GM18517 (cell line): ENCODE data around the gene SMIM33.
"Not testable (repeated sequence)": the region's sequence is repeated elsewhere in the genome, so short reads cannot be mapped to it uniquely, and the experiment has no call there.

Experiments
- ATAC-seq: cut with Tn5 transposase; IDR thresholded peaks from one replicate; pipeline ENCODE4 v1.9.1; 2021; ENCODE audit warnings: mild to moderate bottlenecking, moderate library complexity; ENCODE audit not compliant: unreplicated experiment

SMIM33 gene

DNA sequence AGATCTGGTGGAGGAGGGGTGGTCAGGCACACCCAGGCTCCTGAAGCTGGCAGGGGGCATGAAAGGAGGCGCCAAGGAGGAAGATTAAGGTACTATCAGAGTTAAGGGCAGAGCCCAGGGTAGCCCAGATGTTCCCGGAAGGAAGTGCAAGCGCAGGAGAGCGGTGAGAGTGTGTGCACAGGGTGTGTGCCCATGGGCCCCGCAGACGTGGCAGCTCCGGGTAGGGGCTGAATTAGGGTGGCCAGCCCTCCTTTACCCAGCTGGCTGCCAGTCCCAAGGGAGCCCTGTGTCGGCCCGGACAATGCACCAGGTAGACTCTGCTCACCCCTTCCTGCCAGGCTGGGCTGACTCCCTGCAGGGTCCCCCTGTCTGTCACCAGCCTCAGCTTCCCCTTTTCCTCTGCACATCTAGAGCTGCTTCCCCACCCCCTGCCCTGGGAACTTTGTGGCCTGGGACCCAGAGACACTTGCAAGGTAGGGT is at the start of gene SMIM33:
Gene SMIM33 (plus strand): TSS at position 184 of the 480 bp plus-strand sequence. CDS start 118 bp downstream, at position 302.
- ATAC-seq = no peak

DNA sequence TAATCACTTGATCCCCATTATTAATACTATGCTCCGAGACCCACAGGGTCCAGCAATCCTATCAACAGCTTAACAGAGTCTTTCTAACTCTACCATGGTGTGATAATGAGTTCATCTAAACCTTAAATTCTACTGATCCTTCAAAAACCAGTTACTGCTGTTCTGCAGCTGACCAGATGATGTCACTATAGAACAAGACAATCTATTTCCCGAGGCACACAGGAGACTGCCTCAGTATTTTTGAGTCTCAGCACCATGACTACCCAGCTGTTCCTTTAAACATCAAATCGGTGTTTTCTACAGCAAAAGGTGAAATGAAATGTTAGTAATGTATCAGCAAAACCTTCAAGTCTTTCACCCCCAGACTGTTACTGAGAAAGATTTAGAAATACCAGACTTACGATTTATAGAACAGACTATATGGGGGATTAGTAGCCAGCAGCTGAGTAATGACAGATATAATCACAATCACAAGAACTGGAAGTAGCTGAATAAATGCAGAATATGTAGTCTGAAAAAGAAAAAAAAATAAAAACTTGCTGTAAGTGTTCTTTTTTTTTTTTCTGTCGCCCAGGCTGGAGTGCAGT is 48.4 kb upstream of the SMIM33 start:
- no peak for ATAC-seq

DNA sequence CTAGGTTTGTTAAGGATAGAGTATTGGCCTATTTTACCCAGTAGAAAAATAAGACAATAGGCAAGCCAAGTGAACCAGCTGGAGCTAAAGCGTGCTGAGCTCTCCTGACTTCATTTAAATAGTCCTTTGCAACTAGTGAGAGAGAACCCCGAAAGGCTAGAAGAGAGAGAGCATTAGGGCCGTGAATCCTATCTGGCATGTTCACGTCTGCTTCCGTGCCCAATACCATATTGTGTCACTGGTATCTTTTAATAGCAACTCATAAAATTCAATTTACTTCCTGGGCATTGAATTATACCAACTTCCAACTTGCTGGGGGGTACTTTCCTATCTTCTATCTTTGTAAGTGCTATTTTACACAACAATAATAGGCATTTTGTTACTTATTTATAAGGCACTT is 45.3 kb upstream of the SMIM33 start:
- ATAC-seq = no peak

DNA sequence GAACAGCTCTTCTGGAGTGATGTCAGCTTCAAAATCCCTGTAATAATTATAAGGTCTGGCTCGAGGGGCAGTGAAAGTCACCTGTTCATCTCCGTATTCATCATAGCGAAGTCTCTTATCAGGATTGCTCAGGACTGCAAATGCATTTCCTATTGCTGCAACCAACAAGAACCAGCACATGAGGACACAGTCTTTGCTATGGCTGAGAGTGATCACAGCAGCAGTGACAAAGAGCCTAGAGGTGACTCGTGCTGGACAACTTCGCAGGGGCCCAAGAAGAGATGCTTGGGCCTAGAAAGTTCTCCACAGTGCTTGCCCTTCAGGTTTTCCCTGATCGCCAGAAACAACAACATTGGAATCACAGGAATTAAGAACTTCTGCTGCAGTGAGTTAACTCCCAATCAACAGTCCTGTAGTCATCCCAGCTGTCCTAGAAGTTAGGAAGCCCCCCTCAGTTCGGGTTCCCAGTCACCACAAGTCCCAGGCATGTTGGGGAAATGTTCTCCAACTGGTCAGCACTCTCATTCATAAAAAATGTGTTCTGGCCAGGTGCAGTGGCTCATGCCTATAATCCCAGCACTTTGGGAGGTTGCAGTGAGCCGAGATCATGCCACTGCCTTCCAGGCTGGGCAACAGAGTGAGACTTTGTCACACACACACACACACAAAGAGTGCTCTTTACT is 44.5 kb upstream of the SMIM33 start:
- no peak for ATAC-seq

DNA sequence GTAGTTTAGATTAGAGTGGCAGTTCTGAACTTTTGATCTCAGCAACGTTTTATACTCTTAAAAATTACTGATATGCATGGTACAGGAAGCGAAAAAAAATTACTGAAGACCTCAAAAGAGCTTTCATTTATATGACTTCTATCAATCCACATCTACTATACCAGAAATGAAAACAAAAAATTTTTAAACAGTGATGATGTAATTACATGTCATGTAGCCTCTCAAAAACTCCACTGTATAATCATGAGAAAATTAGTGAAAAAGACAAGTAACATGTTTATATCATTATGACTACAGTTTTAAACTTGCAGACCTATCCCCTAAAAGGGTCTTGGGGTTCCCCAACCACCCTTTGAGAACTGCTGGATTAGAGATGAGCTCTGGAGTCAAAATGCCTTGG is 40.8 kb upstream of the SMIM33 start:
- ATAC-seq = no peak

DNA sequence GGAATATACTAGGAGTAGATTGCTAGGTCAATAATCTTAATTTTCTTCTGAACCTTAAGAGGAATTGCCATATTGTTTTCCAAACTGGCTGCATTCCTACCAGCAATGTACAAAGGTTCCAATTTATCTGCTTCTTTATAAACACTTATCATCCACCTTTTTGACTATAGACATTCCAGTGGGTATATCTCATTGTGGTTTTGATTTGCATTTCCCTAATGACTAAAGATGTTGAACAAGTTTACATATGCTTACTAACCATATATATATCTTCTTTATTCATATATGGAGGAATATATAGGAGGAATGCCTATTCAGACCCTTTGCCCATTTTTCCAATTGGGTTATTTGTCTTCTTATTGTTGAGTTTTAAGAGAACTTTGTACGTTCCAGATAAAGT is 39.1 kb upstream of the SMIM33 start:
- no peak for ATAC-seq

DNA sequence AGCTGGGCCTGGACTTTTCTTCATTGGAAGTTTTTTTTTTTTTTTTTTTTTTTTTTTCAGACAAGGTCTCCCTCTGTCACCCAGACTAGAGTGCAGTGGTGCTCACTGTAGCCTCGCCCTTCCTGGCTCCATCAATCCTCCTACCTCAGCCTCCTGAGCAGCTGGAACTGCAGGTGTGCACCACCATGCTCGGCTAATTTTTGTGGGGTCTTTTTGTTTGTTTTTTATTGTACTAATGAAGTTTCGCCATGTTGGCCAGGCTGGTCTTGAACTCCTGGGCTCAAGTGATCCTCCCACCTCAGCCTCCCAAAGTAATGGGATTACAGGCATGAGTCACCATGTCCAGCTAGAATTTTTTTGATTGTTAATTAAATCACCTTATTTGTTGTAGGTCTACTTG is 35.1 kb upstream of the SMIM33 start:
- ATAC-seq = no peak

DNA sequence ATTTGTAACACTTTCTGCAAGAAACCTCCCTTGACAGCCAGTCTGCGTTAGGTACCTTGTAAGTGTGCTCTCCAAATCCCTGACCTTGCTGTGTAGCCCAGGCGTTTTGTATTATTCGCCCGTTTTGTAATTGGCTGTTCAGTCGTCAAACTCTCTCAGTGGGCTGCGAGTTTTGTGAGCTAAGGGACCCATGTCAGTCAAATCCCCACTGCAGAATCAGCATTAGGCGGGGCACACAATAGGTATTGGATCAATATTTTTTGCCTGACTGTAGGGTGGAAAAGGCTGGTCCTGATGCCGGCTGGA is 32.1 kb upstream of the SMIM33 start:
- no peak for ATAC-seq

DNA sequence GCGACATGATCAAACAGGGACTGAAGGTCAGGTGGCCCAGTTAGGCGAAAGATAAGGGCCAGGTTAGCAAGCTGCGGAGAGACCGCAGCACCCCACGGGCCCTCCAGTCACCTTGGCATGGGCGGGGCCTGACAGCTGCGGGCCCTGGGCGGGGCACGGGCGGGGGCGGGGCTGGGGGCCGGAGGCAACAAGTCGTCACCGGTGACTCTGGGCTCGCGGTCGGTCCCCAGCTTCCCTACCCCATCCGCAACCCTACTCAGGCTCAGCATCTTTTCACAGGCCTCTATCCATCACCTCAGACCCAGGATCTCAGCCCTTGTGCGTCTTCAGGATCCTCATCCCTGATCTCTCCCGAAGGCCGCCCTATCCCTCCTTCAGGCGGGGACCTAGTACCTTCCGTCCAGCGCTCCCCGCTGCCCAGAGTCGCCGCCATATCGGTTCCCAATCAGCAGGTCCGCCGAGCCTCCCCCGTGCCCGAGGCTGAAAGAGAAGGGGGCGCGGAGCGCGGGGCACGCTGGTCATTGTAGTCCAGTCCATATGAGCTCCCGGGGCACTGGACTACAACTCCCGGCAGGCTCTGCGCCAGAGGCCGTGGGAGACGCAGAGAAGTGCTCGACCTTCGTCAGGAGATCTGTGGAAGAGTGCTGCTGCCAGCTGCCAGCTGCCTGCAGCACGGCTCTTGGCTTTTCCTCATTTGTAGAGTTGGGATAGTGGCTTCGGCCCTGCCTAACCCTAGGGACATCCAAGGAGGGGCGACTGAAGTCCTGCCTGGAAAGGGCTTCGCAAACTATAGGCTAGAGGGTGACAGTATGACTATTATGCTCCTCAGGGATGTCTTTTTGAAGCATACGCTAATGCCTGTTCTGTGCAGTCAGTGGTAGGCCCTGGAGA is 31.5 kb upstream of the SMIM33 start, which contains the start of gene DNAJC18:
Gene DNAJC18 (minus strand): TSS at position 513 of the 891 bp plus-strand sequence. CDS start 80 bp downstream, at position 433.
- peak; percentile 85 for ATAC-seq

DNA sequence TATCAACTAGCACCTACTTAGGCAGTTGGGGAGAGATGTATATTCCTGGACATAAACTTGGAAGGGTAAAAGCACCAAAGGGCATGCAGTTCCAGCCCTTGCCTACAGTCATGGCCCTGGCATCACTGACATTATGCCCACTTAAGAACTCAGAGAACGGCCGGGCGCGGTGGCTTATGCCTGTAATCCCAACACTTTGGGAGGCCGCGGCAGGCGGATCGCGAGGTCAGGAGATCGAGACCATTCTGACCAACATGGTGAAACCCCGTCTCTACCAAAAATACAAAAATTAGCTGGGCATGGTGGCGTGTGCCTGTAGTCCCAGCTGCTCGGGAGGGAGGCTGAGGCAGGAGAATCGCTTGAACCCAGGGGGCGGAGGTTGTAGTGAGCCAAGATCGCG is 30.4 kb upstream of the SMIM33 start:
- ATAC-seq = not testable (repeated sequence)

DNA sequence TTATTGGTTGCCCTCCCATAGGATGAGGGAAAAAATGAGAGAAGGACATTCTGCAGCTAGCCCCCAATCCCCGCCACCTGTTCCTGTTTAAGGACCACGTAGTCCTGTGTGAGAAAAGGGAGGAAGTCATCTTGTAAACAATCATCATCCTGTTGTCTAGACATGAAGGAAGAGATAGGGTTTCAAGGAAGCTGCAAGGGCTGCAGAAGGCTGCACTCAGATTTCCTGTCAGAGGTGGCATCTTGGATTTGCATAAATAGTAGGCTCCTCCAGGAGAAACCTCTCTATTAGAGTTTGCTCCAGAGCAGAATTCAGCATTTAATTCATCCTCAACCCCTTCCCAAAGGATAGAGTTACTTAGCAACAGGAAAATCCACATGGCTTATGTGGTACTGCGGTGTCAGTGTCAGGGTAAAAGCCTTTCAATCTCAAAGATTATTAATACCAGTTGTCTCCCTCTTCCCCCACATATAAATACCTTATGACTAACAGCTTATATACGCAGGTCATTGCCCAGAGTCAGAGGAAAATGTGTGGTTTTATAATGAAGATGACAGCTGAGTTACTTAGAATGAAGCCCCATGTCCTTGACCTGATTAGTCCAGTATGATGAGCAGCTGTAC is 26.9 kb upstream of the SMIM33 start:
- ATAC-seq = no peak

DNA sequence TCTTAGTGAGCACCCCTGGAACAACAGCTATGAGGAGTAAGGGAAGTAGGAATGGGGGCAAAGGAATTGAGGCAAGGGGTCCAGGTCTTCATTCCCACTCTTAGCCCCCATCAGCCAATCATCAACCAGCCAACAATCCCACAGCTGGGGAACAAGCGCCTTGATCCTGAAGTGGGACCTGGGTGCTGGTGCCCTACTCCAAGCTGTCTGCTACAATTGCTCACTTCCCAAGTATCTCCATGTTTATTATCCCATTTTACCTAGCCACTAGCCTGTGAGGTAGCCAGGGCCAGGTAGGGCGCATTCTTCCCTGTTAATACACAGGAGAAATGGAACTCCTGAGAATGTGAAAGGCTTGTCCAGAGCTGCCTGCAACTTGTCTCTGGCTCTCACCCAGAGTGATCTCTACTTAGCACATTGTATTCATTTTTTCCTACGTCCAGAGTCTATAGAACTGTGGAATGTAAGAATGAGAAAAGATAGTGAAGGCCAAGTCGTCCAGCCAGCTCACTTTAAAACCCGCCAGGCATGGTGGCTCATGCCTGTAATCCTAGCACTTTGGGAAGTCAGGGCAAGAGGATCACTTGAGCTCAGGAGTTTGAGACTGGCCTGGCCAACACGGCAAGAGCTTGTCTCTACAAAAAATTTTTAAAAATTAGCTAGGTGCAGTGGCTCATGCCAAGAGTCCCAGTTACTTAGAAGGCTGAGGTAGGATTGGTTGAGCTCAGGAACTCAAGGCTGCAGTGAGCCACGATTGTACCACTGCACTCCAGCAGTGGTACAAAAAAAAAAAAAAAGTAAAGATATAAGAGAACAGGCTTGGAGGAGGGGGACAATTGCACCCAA is 25.3 kb upstream of the SMIM33 start:
- no peak for ATAC-seq

DNA sequence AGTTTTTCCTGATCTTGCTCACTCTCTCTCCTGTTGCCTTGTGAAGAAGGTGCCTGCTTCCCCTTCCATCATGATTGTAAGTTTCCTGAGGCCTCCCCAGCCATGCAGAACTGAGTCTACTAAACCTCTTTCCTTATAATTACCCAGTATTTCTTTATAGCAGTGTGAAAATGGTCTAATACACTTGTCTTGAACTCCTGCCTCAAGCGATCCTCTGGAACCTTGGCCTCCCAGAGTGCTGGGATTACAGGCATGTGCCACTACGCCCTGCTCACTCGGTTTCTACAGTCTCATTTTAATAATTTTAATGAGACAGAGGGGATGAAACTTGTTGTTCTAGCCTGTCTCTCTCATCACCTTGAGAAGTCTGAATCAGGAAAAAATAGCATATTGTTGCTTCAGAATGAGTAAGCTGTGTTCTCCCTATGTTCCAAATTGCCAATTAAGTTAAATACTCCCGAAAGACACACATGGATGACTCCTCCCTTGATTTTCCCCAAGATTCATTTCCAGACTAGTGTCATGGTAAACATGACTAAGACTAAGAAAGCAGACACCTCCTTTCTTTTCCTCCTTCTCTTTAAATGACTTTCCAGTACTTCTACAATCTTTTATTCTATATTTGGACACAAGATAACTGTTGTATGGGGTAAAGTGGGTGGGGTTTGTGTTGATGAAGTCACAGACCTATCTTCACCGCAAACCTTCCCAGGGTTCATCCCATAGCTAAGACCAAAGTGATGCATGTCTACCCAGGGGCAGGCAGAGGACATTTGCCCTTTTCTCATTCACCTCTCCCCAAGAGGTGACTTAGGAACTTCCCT is 23.6 kb upstream of the SMIM33 start:
- ATAC-seq = peak; percentile 53

DNA sequence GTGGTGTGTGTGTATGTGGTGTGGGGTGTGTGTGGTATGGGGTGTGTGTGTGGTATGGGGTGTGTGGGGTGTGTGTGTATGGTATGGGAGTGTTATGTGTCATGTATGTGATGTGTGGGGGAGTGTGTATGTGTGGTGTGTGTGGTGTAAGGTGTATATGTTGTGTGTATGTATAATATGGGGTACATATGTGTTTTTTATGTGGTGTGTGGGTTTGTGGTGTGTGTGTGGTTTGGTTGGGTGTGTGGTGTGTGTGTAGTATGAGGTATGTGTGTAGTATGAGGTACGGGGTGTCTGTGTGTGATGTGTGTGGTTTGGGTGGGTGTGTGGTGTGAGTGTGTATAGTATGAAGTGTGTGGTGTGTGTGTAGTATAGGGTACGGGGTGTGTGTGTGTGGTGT is 19.6 kb upstream of the SMIM33 start:
- no peak for ATAC-seq

DNA sequence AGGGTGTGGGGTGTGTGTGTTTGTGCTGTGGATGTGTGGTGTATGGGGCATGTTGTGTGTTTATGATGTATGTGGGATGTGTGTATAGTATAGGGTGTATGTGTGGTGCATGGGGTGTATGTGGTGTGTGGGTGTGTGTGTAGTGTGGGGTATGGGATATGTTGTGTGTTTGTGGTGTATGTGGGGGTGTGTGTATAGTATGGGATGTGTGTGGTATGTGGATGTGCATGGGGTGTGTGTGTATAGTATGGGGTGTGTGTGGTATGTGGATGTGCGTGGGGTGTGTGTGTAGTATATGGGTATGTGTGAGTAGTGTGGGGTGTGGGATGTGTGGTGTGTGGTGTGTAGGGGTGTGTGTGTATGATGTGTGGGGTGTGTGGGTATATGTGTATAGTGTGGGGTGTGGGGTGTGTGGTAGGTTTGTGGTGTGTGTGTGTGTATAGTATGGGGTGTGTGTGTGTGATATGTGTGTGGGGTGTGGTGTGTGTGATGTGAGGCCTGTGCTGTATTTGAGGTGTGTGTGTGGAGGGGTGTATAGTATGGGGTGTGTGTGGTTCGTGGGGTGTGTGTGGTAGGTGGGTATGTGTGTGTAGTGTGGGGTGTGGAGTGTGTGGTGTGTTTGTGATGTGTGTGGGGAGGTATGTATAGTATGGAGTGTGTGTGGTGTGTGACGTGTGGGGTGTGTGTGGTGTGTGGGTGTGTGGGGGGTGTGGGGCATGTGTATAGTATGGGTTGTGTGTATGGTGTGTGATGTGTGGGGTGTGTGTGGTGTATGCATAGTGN is 18.7 kb upstream of the SMIM33 start:
- ATAC-seq = no peak

DNA sequence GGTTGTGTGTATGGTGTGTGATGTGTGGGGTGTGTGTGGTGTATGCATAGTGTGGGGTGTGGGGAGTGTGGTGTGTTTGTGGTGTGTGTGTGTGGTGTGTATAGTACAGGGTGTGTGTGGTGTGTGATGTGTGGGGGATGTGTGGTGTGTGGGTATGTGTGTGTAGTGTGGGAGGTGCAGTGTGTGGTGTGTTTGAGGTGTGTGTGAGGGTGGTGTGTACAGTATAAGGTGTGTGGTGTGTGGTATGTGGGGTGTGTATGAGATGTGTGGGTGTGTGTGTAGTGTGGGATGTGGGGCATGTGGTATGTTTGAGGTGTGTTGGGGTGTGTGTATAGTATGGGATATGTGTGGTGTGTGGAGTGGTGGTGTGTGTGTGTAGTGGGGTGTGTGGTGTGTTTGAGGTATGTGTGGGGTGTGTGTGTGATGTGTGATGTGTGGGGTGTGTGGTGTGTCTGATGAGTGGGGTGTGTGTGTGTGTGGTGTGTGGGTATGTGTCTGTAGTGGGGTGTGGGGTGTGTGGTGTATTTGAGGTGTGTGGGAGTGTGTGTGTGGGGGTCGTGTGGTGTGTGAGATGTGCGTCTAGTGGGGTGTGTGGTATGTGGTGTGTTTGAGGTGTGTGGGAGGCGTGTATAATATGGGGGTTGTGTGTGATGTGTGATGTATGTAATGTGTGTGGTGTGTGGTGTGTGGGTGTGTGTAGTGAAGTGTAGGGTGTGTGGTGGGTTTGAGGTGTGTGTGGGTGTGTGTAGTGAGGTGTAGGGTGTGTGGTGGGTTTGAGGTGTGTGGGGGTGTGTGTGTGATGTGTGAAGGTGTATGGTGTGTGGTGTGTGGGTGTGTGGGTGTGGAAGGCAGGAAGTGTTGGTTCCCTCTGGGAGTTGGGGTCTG is 16.9 kb upstream of the SMIM33 start:
- ATAC-seq = no peak

DNA sequence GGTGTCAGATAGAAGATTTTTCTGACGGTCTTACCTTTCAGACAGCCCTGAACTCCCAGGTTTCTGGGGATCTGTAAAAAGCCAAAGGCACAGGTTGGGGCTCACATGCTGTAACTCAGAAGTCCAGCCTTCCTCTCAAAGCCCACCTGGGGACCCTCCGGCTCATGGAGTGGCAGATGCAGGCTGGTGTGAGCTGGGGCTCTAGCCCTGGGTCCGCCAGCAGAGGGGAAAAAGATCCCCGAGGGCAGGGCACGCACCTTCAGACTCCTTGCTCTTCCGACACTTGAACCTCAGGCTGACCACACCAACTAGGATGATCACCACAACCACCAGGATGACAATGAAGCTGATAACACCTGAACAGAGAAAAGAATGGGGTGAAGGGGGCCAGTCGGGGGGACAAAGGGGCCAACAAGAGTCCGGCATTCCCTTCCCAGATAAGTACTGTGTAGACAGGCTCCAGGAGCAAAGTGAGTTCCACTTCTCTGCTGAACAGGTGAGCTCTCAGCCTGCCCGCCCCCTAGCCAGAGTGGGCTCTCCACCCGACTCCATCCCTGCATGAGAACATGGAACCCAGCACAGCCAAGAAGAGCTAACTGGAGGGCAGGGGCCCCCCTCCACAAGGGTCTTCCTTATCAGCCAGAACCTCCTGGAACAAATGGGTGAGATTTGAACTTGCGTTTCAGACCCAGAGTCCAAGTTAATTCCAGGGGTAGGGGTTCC is 16.1 kb upstream of the SMIM33 start:
- no peak for ATAC-seq
